ENCODE data around the gene ITGA6.

- TF ChIP-seq CTCF (IDR thresholded peaks at IDR 0.05) (no peak), POLR2A (IDR thresholded peaks at IDR 0.05) (no peak), POLR2AphosphoS5 (IDR thresholded peaks at IDR 0.05) (no peak), EP300 (IDR thresholded peaks at IDR 0.05) (no peak)
These were observed 82.7 kb downstream of the ITGA6 start for GRCh38 chr2:172510088-172510487.
